HG03064 (cell line): ENCODE measurements around the gene ADGRL3.
"Not testable (repeated sequence)": the region's sequence is repeated elsewhere in the genome, so short reads cannot be mapped to it uniquely, and the experiment has no call there.

ENCODE experiments used
- ATAC-seq: cut with Tn5 transposase; IDR thresholded peaks from one replicate; pipeline ENCODE4 v1.9.1; 2021; ENCODE audit warnings: low read depth; ENCODE audit not compliant: unreplicated experiment

ADGRL3 gene

DNA sequence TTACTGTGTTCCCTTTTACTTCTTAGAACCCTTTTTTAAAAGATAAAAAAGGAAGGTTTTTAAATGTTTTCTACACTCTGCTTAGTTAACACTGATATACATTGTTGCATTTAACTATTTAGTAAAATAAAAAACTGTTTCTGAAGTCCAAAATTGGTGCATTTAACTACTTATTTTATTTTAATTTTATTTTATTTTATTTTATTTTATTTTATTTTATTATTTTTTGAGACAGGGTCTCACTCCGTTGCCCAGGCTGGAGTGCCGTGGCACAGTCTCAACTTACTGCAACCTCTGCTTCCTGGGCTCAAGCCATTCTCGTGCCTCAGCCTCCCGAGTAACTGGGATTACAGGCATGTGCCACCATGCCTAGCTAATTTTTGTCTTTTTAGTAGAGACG, 652.0 kb downstream of the ADGRL3 start:
- not testable (repeated sequence) for ATAC-seq

- ATAC-seq: no peak
Observed at GRCh38 chr4:61853041-61853440, 652.9 kb downstream of the ADGRL3 start.

GRCh38 chr4:61860376-61860775, 660.2 kb downstream of the ADGRL3 start:
- no peak for ATAC-seq

GRCh38 chr4:61864286-61864685, 664.2 kb downstream of the ADGRL3 start:
- ATAC-seq: no peak

DNA sequence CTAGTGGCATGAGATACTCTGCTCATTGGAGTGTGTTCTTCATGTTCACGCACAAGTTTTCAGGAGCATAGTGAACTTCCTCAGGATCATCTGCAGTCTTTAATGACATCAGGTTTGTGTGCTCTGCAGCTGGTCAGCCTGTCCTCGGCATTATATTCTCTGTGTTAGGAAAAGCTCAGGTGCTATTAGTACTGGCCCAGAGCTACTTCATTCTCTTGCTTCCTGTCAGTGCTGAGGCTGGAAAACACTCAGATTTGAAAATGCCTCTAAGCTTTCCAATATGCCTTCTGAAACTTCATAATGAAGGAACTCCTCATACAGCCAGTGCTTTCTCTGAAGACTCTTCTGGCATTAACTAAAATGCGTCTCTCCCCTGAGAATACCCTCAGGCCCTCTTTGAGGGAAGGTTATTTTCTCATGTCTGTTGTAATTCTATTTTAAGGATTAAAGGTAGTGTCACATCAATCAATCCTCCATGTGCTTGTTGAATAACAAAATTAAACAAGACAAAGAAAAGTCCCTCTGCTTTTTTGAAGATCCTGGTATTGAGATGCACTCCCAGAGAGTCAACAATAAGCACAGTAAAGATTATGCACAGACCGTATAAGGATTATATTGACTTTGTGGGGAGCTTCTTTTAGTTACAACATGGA, 666.4 kb downstream of the ADGRL3 start:
- ATAC-seq: no peak

GRCh38 chr4:61872983-61873382, 672.9 kb downstream of the ADGRL3 start:
- no peak for ATAC-seq

GRCh38 chr4:61877266-61877665, 677.1 kb downstream of the ADGRL3 start:
- ATAC-seq: no peak

- no peak for ATAC-seq
Observed at GRCh38 chr4:61877893-61878292, 677.8 kb downstream of the ADGRL3 start.

GRCh38 chr4:61882381-61882780, 682.3 kb downstream of the ADGRL3 start:
- no peak for ATAC-seq

DNA sequence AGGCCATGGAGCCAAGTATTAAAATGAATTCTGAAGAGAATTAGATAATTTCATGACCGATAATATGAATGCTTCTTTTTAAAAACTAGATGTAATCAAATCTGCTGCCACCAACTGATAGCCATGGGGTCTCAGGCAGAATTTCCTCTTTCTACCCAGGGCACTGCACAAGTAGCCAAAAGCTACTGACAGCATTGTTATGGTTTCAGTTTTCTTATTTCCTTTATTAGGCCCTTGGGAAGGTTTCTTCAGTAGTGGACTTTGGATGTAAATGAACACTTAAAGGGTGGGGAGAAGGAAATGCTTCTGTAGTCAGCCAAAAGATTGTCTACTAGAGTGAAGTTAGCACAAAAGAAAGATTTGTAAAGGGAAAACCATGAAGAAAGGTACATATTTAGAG, 686.0 kb downstream of the ADGRL3 start:
- ATAC-seq: no peak

DNA sequence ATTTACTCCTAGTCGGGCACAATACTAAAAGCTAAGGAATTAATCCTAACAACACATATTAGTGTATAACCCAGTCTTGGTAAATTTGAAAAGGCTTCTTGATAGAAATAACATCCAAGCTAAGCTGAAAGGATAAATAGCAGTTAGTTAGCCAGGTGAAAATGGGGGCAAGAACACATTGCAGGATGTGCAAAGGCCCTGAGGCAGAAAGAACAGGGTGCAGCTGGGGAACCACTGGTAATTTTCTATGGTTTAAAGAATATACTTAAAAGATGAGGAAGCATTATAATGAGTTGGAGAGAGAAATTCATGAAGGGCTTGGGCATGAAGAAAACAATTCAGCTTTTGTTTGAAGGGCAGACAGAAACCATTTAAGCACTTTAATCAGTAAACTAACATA, 689.0 kb downstream of the ADGRL3 start:
- no peak for ATAC-seq

- ATAC-seq: no peak
Observed at GRCh38 chr4:61890321-61890720, 690.2 kb downstream of the ADGRL3 start.

GRCh38 chr4:61891953-61892352, 691.8 kb downstream of the ADGRL3 start:
- no peak for ATAC-seq

DNA sequence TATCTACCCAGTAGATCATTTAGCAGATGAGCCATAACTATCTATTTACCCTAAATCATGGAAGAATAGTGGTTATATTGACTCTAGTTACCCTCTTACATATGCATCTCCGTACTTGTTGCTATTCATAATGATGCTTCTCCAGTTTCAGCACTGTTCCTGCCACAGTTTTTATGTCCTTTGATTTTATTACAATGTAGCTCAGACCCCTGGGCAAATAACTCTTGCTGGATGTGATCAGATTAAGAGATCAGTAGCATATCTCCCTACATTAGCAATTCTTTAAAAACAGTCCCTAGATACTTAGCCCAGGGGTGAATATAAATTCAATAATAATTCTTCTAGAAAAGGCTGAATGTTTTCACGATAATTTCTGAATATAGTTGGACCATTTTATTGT, 696.5 kb downstream of the ADGRL3 start:
- ATAC-seq: no peak

GRCh38 chr4:61909031-61909430, 708.9 kb downstream of the ADGRL3 start:
- ATAC-seq: no peak

DNA sequence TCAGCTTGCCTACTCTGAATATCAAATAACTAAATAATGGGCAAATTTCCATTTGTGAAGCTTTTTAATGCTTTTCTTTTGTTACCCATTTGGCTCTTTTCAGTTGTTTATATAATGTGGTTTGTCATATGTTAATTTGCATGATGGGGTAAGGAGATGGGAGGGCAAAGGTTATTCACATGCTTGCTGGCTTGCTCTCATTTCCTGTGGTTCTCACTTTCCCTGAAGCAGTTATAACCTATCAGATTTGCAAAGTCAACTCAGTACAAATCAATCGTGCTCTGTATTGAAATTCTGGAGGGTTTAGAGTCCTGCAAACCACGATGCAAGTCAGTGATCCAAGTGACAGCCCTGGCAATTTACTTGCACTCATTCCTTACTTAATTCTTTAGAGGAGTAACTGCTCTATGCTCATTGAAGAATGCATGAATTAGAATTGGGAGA, 711.2 kb downstream of the ADGRL3 start:
- ATAC-seq: no peak

GRCh38 chr4:61913619-61914018, 713.5 kb downstream of the ADGRL3 start:
- ATAC-seq: no peak

GRCh38 chr4:61915501-61915900, 715.4 kb downstream of the ADGRL3 start:
- no peak for ATAC-seq

DNA sequence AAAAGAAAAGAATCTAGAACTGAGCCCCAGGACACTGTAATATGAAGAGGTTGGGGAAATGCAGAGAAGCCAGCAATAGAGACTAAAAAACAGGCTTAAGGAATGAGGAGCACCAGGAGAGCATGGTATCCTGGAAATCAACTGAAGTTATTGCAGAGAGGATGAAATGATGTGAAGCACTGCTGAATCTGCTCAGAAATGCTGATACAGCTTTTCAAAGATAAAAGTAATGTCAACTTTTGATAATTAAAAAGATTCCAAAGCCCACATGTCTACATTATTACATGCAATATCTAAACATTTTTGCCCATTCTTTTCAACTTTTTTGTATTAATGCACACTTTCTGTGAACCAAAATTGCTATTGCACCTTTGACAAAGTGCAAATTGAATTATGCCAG, 718.4 kb downstream of the ADGRL3 start:
- ATAC-seq: no peak

DNA sequence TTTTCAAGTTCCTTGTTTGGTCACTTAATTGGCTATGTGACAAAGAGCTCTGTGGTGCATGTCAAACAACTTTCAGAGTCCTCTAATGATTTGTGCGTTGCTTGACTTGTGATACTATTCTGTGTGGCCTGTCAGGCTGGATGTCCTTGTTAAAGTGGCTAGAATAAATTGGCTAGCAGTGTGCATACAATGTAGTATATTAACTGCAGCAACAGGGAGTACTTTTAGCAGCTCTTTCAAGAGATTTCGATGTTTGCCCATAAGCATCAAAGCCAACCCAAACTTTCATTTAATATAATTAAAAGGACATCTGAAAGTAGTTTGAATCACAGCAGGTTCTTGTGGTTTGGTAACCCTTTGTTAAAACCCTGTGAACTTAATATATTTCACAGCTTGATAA, 718.9 kb downstream of the ADGRL3 start:
- no peak for ATAC-seq

DNA sequence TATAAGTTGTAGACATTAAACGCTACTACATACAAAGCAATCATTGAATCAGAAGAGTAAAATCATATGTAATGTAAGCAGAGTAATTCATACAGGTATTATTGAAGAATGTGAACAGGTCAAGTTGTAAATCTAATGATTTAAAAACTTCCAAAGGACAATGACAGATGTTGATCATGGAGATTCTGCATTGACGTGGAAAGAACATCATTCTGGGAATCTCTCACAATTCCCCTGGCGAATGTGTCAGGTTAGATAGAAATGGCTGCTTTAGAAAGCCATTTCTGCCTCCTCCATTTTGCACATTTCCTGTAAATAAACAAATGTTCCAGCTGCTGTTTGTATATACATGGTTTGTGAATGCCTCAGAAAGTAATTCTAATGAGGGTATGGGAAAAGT, 719.4 kb downstream of the ADGRL3 start:
- no peak for ATAC-seq

GRCh38 chr4:61921920-61922319, 721.8 kb downstream of the ADGRL3 start:
- no peak for ATAC-seq

DNA sequence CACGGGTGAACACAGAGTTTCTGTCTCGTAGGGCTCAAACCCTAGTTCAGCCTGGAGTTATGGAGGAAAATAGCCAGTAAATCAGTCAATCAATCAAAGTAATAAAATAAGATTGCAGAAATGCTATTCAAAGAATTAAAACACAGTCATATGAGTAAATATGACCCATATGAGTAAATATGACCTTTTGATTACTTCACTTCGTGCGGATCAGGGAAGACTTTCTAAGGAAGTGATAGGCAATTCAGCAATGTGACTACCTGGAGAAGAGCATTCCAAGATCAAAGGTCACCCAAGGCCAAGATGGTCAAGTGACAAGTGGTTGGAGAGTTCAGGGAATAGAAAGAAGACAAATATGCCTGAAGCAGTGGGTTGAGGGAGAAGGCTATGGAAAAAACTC, 722.6 kb downstream of the ADGRL3 start:
- no peak for ATAC-seq
